Measurements from ENCODE around the gene PARVA.

The PARVA gene

DNA sequence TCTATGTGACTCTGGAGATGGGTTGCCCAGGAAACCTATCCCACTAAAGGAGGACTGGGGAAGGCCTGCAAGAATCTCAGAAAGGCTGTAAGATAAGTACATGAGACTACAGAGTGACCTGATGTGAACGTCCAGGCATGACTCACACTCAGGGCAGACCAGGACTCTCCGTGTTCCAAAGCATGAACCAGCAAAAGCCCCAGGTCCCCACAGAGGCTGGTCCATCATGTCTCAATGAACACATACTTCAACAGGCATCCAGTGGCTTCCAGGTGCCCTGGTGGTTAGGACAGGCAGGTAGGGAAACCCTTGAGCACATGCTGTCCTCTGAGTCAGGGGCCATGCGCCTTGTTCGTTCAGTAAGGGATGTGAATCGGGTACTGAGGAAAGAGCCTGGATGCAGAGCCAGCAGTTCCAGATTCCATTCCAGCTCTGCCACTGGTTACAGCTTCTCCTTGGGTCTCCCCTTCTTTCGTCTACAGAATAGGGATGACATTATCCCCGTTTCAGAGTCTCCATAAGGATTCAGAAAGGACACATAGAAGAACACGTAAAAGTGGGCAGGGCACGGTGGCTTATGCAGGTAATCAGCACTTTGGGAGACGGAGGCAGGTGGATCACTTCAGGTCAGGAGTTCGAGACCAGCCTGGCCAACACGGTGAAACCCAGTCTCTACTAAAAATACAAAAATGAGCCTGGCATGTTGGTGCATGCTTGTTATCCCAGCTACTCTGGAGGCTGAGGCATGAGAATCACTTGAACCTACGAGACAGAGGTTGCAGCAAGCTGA, 167.8 kb downstream of the PARVA start:
- no peak for DNase-seq (ENCODE audit: low read depth in 2 of 2, low spot score in 1 of 2)

DNA sequence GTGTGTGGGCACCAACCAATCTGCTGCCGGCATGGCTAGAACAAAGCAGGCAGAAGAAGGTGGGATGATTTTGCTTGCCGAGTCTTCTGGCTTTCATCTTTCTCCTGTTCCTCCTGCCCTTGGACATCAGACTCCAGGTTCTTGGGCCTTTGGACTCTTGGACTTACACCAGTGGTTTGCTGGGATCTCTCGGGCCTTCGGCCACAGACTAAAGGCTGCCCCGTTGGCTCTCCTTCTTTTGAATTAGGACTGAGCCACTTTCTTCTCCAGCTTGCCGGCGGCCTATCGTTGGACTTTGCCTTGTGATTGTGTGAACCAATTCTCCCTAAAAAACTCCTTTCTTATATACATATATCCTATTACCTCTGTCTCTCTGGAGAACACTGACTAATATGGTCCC, 168.8 kb downstream of the PARVA start:
- no peak for DNase-seq (ENCODE audit: low read depth in 2 of 2, low spot score in 1 of 2)

DNA sequence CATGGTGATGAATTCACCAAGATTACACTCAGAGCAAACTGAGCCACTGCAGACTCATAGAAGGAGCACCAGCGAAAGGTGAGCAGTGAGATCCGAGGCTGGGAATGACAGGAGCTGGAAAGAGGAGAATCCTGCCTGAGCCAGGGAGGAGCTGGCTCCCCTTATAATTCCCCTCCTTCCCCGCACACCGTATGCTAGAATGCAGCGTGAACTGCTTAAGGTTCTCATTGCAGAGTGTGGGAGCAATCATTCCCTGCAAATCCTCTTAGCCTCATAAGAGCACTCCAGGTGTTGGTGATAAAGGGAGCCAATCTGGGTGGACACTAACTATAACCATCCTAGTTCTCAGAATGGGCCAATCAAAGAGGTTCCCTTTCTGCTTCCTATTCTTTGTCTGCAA, 169.3 kb downstream of the PARVA start:
- no peak for DNase-seq (ENCODE audit: low read depth in 2 of 2, low spot score in 1 of 2)

DNA sequence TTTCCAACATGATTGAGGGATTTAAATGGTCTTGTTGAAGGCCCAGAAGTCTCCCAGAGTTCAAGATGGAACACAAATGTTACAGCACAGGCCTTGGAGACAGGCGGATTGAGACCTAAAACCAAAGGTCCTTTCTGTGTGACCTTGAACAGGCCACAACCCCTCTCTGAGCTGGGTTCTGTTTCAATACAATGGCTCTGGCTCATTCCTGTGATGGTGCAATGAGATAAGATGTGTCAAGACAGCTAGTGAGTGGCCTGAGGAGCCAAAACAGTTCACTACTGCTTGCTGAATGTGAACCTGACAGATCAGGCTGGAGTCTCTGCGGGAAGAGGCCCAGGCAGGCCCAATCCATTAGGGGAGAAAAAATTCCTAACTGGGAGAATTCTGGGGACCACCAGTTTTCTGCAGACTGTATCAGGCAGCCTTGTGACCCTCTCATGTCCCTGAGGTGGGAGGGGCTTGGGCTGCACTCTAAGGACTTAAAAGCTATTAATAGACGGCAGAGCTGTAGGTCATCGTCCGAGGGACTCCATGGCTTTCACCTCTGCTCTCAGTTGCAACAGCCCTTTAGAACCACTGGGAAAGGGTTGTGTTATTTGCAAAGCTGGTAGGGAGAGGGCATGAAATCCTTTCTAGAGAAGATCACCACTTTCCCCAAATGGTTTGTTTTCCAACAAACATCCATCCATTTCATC, 170.7 kb downstream of the PARVA start:
- DNase-seq (ENCODE audit: low read depth in 2 of 2, low spot score in 1 of 2), result no peak

DNA sequence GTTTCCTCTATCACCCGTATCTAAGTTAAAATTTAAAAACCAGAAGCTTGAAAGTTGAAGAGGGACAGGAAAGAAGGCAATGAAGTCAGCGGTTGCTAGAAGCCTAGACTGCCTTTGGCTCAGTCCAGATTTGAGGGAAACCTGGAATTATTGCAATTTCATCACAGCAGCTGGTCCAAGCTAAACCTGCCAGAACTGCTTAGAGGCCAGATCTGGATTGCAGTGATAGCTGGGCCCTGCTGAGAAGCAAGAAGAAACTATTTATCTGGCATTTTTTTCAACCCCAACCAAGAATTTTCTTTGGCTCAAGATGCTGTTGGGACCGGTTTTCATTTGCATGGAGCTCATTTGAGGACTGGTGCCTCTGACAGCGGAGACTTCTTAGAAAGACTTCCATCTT, 175.3 kb downstream of the PARVA start:
- DNase-seq (ENCODE audit: low read depth in 2 of 2, low spot score in 1 of 2), result no peak

DNA sequence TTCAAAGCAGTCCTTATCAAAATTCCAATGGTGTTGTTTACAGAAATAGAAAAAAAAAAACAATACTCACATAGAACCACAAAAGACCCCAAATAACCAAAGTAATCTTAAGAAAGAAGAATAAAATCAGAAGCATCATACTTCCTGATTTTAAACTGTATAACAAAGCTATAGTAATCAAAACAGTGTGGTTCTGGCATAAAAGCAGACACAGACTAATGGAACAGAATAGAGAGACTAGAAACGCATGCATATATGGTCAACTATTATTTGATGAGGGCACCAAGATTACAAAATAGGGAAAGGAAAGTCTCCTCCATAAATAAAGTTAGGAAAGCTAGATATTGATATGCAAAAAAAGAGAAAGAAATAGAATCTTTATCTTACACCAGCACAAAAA, 176.8 kb downstream of the PARVA start:
- DNase-seq (ENCODE audit: low read depth in 2 of 2, low spot score in 1 of 2), result no peak

DNA sequence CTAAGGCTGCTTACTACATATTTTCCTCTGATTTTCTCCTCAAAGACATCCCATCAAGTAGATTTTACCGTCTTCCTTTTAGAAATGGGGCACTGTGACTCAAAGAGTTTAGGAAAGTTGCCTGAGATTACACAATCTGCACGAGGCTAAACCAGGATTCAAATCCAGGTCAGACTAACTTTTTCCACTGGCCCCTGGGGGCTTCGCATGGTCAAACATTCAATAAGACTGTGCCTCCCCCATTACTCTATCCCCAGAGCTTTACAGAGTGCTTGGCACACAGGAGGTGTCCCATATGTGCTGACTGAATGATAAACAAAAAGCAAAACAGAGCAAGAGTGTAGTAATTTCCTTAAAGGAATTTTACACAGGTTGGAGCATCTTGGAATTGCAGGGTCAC, 178.8 kb downstream of the PARVA start:
- no peak for DNase-seq (ENCODE audit: low read depth in 2 of 2, low spot score in 1 of 2)

DNA sequence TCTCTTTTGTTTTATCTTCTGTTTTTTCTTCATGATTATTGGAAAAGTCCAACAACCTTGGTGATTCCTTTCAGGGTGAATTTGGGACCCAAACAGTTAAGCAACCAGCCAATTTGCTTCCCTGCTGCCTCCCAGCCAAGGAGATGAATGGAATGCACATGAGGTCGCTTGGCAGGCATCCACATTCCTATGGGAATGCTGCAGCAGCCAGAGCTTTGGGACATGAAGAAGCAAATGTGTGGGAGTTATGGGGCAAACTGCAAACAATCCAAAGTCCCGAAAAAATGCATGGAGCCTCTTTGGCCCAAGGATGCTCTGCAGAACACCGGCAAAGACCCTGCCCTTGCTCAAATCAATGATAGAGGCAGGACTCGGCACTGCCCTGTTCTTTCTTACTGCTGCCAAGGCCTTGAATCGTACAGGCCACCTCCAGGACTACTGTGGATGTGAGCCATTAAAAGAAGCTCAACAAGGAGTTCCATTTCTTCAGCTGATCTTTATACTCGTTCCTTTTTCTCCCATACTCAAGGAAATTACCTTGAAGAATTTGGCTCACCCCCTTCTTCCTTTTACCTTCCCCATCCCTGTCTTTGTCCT, 179.5 kb downstream of the PARVA start:
- no peak for DNase-seq (ENCODE audit: low read depth in 2 of 2, low spot score in 1 of 2)

DNA sequence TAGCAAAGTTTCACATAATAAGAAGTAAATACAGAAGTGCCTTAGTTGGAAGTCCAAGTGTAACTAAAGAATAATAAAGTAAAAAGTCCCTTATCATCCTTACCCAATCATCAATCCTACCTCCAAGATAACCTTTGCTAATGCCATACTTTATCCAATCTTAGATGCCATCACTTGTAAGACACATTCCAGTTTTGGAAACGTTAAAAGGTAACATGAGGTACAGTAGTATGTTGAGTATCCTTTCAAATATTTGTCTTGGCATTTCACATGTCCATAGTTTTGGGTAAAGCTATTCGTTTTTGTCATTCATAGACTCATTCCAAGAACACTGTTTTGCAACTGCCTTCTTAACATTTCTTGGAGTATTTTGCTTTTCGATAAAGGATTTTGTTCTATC, 181.6 kb downstream of the PARVA start:
- DNase-seq (ENCODE audit: low read depth in 2 of 2, low spot score in 1 of 2), result no peak

DNA sequence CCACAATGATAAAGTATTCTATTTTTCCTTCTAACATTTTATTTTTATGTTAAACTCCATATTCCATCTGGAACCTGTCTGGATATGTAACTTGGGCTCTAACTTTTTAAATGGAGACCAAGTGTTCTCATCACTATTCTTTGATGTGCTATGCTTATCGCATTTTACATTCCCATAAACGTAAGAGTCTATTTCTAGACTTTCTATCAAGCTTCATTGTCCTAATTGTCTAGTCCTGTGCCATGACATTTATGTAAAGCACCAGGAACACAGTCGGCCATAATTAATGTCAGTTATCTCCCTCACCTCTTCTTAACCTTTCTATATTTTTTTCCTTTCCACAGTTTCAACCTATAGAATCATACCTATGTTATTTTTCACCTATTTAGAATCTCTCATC, 183.0 kb downstream of the PARVA start:
- no peak for DNase-seq (ENCODE audit: low read depth in 2 of 2, low spot score in 1 of 2)

DNA sequence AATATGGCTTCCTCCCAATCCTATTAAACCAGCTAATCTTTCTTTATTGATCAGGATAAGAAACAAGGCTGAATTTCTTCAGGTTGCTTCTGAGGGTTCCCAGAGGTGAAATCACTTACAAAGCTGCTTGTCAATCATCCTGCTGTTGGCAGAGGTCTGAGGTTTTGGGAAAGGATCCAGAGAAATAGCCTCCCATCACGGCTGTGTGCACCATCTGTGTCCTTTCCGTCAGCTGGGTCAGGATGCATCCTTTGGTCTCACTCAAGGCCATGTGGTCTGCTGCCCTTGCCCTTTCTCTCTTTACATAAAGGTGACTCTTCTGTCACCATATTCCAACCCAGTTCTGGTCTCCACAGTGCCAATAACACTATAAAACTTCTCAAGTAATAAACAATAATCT, 183.5 kb downstream of the PARVA start:
- no peak for DNase-seq (ENCODE audit: low read depth in 2 of 2, low spot score in 1 of 2)

DNA sequence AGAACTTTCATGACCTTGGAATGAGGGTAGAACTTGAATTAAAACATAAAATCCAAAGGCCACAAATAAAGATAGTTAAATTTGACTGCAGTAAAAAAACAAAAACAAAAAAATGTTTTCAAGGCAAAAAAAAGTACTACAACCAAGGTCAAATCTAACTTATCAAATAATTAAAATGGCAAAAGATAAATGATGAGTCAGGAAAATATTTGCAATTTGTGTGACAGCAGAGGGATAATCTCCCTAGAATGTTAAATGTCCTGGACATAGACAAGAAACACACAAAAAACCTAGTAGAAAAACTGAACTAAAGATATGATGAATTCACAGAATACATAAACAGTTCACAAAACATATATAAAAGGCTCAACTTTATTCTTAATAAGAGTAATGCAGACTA, 186.6 kb downstream of the PARVA start:
- no peak for DNase-seq (ENCODE audit: low read depth in 2 of 2, low spot score in 1 of 2)

DNA sequence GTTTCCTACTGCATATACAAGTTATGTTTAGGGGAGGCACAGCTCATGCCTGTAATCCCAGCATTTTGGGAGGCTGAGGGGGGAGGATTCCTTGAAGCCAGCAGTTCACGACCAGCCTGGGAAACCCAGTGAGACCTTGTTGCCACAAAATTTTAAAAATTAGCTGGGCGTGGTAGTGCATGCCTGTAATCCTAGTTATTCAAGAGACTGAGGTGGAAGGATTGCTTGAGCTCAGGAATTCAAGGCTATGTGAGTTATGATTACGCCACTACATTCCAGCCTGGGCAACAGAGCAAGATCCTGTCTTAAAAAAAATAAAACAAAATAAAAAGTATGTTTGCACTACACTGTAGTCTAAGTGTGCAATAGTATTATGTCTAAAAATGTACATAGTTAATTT, 188.0 kb downstream of the PARVA start:
- no peak for DNase-seq (ENCODE audit: low read depth in 2 of 2, low spot score in 1 of 2)

DNA sequence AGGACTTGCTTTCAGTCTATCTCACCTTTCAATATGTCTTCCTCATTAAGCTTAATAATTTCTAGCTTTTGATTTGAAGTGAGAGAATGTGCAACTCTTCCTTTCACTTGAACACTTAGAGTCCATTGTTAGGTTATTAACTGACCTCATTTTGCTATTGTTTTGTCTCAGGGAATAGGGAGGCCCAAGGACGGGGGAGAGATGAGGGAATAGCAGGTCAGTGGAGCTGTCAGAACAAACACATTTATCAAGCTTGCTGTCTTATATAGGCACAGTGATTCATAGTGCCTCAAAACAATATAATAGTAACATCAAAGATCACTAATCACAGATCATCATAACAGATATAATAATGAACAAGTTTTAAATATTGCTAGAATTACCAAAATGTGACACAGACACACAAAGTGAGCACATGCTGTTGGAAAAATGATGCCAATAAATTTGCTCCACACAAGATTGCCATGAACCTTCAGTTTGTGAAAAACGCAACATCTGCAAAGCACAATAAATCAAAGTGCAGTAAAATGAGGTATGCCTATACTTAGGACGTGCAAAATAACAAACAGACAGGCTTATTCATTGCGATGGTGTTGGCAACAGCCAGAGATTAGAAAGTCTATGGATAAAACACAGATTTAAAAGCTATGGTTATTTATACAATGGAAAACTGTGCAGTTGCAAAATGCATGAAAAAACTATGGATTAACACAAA, 190.5 kb downstream of the PARVA start:
- DNase-seq (ENCODE audit: low read depth in 2 of 2, low spot score in 1 of 2), result no peak

DNA sequence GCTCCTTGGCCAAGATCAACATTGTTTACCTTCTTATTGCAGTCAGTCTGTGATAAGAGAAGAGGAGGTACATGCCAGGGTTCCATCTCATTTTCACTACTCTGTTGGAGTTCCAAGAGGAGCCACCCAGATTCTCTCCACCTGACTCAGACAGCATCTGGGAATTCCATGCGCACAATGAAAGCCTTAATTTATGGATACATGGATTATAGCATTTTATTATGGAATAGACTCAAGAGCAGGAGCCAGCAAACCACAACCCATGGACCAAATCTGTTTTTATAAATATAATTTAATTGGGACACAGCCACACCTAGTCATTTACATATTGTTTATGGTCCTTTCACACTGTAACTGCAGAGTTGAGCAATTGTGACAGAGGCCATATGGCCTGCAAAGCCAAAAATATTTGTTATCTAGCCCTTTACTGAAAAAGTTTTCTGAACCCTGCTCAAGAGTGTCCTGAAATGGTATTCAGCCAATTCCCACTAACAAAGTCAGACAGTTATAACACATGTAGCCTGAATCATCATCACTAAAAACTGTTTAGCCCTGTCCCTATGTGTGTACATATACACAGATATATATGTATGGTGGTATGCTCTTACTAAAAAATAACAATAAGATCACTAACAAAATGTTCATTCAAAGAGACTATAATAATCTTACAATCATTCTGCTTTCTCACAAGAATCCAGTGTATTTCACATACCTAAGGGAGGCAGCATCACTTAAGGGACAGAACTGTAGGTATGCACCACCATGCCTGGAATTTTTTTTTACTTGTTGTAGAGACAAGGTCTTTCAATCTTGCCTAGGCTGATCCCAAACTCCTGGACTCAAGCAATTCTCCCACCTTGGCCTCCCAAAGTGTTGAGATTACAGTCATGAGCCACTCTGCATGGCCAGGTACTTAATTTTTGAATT, 192.4 kb downstream of the PARVA start:
- DNase-seq (ENCODE audit: low read depth in 2 of 2, low spot score in 1 of 2), result no peak

DNA sequence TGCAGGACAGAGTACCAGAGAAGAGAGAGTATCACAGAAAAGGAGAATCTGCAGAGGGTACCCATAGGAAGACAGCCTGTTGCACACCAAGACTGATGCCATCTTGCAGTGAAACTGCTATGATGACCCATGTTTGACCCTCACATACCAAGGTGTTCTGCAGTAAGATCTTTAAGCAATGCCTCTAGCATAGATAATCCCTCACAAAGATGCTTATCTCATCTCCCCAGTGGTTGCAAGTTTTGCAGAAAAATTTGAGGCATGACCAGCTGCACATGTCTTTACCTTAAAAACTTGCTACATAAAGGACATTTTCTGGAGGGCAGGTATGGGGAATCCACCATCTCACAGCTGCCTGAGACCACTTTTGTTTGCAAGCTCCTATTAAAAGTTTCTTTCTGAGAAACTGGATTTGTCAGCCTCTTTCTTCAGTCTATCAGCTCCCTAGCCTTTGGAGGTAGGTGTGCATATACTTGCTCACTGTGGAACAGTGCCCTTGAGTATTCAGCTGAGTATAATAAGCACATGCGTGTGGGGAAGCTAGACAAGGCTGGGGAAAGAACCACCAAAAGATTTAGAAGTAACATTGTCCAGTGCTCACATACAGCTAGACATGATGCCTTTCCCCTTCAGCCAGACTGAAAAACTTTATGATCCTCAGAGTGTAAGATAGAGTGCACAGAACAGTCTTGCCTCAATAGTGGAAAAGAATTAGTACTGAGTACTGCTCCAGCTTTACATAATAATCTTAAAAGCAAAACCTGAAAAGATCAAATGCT, 196.5 kb downstream of the PARVA start:
- no peak for DNase-seq (ENCODE audit: low read depth in 2 of 2, low spot score in 1 of 2)

DNA sequence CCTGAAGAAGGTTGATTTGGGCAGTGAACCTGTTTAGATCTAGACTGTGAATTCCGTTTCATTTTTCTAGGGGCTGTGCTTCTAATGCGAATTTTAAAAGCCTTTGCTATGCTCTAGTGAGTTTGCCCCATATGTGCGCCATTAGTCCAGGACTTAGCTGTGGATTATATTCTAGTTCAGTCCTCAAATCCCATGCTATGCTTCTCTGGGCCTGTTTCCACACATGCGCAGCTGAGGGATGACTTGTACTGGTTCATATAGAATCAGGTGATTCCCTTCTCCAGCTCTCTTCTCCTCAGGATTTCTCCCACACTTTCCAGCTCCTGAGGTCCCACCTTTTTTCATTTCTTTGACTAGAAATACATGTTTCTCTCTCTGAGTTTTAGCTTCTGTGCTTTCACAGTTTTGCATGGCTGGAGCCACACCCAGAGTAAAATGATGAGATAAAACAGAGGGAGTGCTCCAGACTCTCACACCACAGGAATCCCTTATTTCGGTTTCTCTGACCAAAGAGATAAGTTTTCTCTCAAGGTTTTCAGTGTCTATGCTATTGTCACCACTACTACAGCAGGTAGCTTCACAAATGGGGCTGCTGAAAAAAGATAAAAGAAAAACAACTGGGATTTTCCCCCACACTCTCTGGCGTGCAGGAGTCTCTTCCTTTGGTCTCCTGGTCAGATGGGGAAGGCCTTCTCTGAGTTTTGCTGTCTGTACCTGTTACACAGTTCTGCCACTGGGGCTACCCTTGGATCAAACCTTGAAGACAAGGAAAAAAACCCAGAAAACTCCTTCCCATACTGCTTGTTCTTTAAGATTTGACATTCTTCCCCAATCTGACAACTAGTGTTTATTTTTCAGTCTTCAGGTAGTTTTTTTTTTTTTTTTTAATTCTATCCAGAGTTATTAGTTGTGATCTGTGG, 200.6 kb downstream of the PARVA start:
- no peak for DNase-seq (ENCODE audit: low read depth in 2 of 2, low spot score in 1 of 2)

DNA sequence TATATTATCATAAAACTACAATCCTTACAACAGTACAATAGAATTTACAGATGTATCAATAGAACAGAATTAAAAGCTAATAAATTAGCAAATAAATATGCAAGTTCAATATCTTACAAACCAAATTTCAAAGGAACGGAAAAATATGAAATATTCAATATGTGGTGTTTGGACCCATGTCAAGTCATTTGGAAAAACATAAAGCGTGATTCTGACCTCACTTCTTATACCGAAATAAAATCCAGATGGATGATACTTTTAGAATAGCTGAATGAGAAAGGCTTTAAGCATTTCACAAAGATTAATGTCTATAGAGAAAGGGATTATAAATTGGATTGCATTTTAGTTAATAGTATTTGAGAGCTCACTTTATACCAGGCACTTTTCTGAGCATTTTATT, 204.0 kb downstream of the PARVA start:
- no peak for DNase-seq (ENCODE audit: low read depth in 2 of 2, low spot score in 1 of 2)

DNA sequence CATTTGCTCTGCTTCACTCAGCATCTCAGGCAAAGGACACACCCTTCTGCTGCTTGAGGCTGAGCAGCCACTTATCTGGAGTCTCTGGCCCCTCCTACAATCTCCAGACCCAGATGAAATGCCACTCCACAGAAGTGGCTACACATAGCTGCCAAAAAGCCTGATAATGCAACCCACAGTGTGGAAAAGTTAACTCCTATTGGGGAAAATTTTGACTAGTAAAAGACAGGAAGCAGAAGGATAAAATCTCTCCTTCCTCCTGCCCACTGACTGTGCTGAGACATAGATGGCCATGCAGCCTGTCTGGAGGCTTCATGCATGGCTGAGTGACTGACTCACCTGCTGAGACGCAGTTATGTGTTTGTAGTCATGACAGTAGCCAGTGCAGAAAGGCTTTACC, 204.6 kb downstream of the PARVA start:
- DNase-seq (ENCODE audit: low read depth in 2 of 2, low spot score in 1 of 2), result no peak

Data from stimulated activated CD8-positive, alpha-beta memory T cell treated with anti-CD3 and anti-CD28 coated beads, Interleukin-4, amount 100 ng/mL, for 1 hour (primary cell).